Natural killer cell (primary cell): ENCODE results near the gene MYH3. TPM values are rescaled to one million over a fixed set of nuclear protein-coding genes. Genes with fewer than 3 reads are reported as not detected.

Experiments
- ATAC-seq, 3 donors: fragments of 150-1000 bp in 2 of 3; fragments of 200-7000 bp in 1 of 3; cut with Tn5 transposase; 1 replicate in 1 of 3; 2 replicates in 2 of 3; pipeline ENCODE4 v1.10.0; 2021; ENCODE audit warnings: mild to moderate bottlenecking in 2 of 3, moderate library complexity in 2 of 3
- DNase-seq, 2 donors: peaks; one replicate each; pipeline versions ENCODE4 v3.0.0 to v3.0.0-alpha.2; 2013 to 2021; ENCODE audit warnings: mixed read lengths in 1 of 2
- H3K27ac ChIP-seq: one replicate; pipeline ENCODE4 v1.5.1; 2013; ENCODE audit warnings: mild to moderate bottlenecking, low read length
- H3K27me3 ChIP-seq: one replicate; pipeline ENCODE4 v1.6.1; 2013; ENCODE audit warnings: low read length; ENCODE audit not compliant: control insufficient read depth, insufficient read depth
- H3K36me3 ChIP-seq: one replicate; pipeline ENCODE4 v1.6.1; 2013; ENCODE audit warnings: low read length; ENCODE audit not compliant: control insufficient read depth, insufficient read depth
- H3K4me1 ChIP-seq: one replicate; pipeline ENCODE4 v1.6.1; 2013; ENCODE audit warnings: low read length; ENCODE audit not compliant: control insufficient read depth, insufficient read depth
- H3K4me3 ChIP-seq: one replicate; pipeline ENCODE4 v1.5.1; 2013; ENCODE audit warnings: low read length
- H3K9me3 ChIP-seq: one replicate; pipeline ENCODE4 v1.6.1; 2013; ENCODE audit warnings: low read length; ENCODE audit not compliant: control insufficient read depth, insufficient read depth
- H3K27ac Mint-ChIP-seq, 2 donors: one replicate each; pipeline ENCODE4 v1.8.0; 2022; ENCODE audit warnings: mild to moderate bottlenecking in 2 of 2, mixed read lengths in 2 of 2, moderate library complexity in 1 of 2
- H3K27me3 Mint-ChIP-seq, 2 donors: one replicate each; pipeline ENCODE4 v1.8.0; 2022; ENCODE audit warnings: low read depth in 2 of 2, mixed read lengths in 2 of 2
- H3K36me3 Mint-ChIP-seq: one replicate; pipeline ENCODE4 v1.8.0; 2022; ENCODE audit warnings: mixed read lengths
- H3K4me1 Mint-ChIP-seq, 2 donors: one replicate each; pipeline ENCODE4 v1.8.0; 2022; ENCODE audit warnings: mixed read lengths in 2 of 2
- H3K4me3 Mint-ChIP-seq: one replicate; pipeline ENCODE4 v1.8.0; 2022; ENCODE audit warnings: mild to moderate bottlenecking, moderate library complexity, mixed read lengths
- H3K9me3 Mint-ChIP-seq, 2 donors: one replicate each; pipeline ENCODE4 v1.8.0; 2022; ENCODE audit warnings: mixed read lengths in 2 of 2
- CTCF ChIP-seq: fragments of 200-600 bp; IDR thresholded peaks from one replicate; pipeline ENCODE4 v1.8.0; 2022; ENCODE audit warnings: antibody characterized with exemption
- WGBS: methylation state at CpG from one replicate; pipeline ENCODE4 v1.1.7; 2013; ENCODE audit warnings: missing lambda C conversion rate; ENCODE audit not compliant: insufficient coverage; 5-methylcytosine and 5-hydroxymethylcytosine counted together
- intact Hi-C: fragments of 100-400 bp; cut with micrococcal nuclease; formaldehyde crosslinking; loops from one replicate; pipeline ENCODE4 v1.14.2; 2022
- total RNA-seq, 4 donors: library from RNA; stranded (reverse); fragments of 120-200 nt in 1 of 4; gene quantifications; one replicate each; pipeline versions ENCODE4 v1.2.3 to v1.2.4, GENCODE V29; 2013 to 2022

MYH3 gene
- total RNA-seq, 3 donors from 2014 or later (not counting 1 experiment from before 2014, with no cell fraction given), result 4.3 to 6.6 (median 6.2) TPM

GRCh38 chr17:10604521-10604920, 52.6 kb downstream of the MYH3 start:
- Histone ChIP-seq H3K9me3 (no peaks in the 10 kb centered on the region), H3K27me3 (peaks cover 2% of the 10 kb centered on the region), H3K4me3 (no peak overlapping the region), H3K36me3 (no peaks in the 10 kb centered on the region), H3K27ac (no peak overlapping the region), H3K4me1 (no peaks in the 10 kb centered on the region)
- Mint-ChIP-seq H3K9me3 (no peaks in the 10 kb centered on the region), H3K36me3 (no peaks in the 10 kb centered on the region), H3K27me3 (peaks cover 15 to 22% of the 10 kb centered on the region in 2 donors), H3K27ac (no peak overlapping the region), H3K4me1 (no peaks in the 10 kb centered on the region), H3K4me3 (no peak overlapping the region)
- DNase-seq (no peak), ATAC-seq (no peak)
- no peak for TF ChIP-seq CTCF
- WGBS, result 90% methylated on average over 8 of the region's 8 CpGs
- intact Hi-C loops, result no loop called here

GRCh38 chr17:10603931-10604330, 53.2 kb downstream of the MYH3 start:
- TF ChIP-seq CTCF, result no peak
- H3K36me3 Mint-ChIP-seq, result no peaks in the 10 kb centered on the region
- H3K9me3 Mint-ChIP-seq, result no peaks in the 10 kb centered on the region
- WGBS, result 76% methylated on average over 3 of the region's 3 CpGs
- no peak for ATAC-seq
- no peaks in the 10 kb centered on the region for H3K9me3 ChIP-seq
- DNase-seq, result no peak
- no peak overlapping the region for H3K4me3 Mint-ChIP-seq
- H3K4me3 ChIP-seq, result no peak overlapping the region
- H3K27me3 ChIP-seq, result peaks cover 2% of the 10 kb centered on the region
- H3K36me3 ChIP-seq, result no peaks in the 10 kb centered on the region
- intact Hi-C loops, result no loop called here
- no peak overlapping the region for H3K27ac Mint-ChIP-seq
- no peaks in the 10 kb centered on the region for H3K4me1 Mint-ChIP-seq
- no peaks in the 10 kb centered on the region for H3K4me1 ChIP-seq
- no peak overlapping the region for H3K27ac ChIP-seq
- H3K27me3 Mint-ChIP-seq, result peaks cover 16 to 22% of the 10 kb centered on the region in 2 donors

- peaks cover 13 to 27% of the 10 kb centered on the region in 2 donors for H3K27me3 Mint-ChIP-seq
- TF ChIP-seq CTCF, result no peak
- H3K4me3 Mint-ChIP-seq, result no peak overlapping the region
- no peaks in the 10 kb centered on the region for H3K4me1 Mint-ChIP-seq
- H3K36me3 ChIP-seq, result no peaks in the 10 kb centered on the region
- H3K27ac ChIP-seq, result no peak overlapping the region
- H3K9me3 Mint-ChIP-seq, result no peaks in the 10 kb centered on the region
- no peaks in the 10 kb centered on the region for H3K4me1 ChIP-seq
- WGBS, result 72% methylated on average over 5 of the region's 5 CpGs
- H3K9me3 ChIP-seq, result no peaks in the 10 kb centered on the region
- H3K4me3 ChIP-seq, result no peak overlapping the region
- no peak for DNase-seq
- H3K36me3 Mint-ChIP-seq, result no peaks in the 10 kb centered on the region
- H3K27ac Mint-ChIP-seq, result no peak overlapping the region
- no peaks in the 10 kb centered on the region for H3K27me3 ChIP-seq
- intact Hi-C loops, result no loop called here
- no peak for ATAC-seq
Measured at GRCh38 chr17:10600571-10600970, 56.5 kb downstream of the MYH3 start.

- ATAC-seq (no peak), DNase-seq (no peak)
- no peak overlapping the region for H3K27ac Mint-ChIP-seq
- WGBS, result 66% methylated on average over 2 of the region's 2 CpGs
- Histone ChIP-seq H3K4me1 (no peaks in the 10 kb centered on the region), H3K27me3 (no peaks in the 10 kb centered on the region), H3K9me3 (no peaks in the 10 kb centered on the region), H3K36me3 (no peaks in the 10 kb centered on the region), H3K4me3 (no peak overlapping the region), H3K27ac (no peak overlapping the region)
- H3K4me3 Mint-ChIP-seq, result no peak overlapping the region
- H3K36me3 Mint-ChIP-seq, result no peaks in the 10 kb centered on the region
- intact Hi-C loops, result no loop called here
- peaks cover 17 to 41% of the 10 kb centered on the region in 2 donors for H3K27me3 Mint-ChIP-seq
- no peaks in the 10 kb centered on the region for H3K4me1 Mint-ChIP-seq
- TF ChIP-seq CTCF, result no peak
- H3K9me3 Mint-ChIP-seq, result no peaks in the 10 kb centered on the region
Measured at GRCh38 chr17:10598621-10599020, 58.5 kb downstream of the MYH3 start.
